SU-DHL-6 (cell line): ENCODE data around the gene PIGP.

Experiments
- CTCF ChIP-seq: fragments of 200-600 bp; sonication (generic); IDR thresholded peaks from one replicate; pipeline ENCODE4 v1.5.1; 2017; ENCODE audit warnings: antibody characterized with exemption, mild to moderate bottlenecking, low read length, moderate library complexity; ENCODE audit not compliant: insufficient read depth, poor library complexity, severe bottlenecking
- EZH2phosphoT487 ChIP-seq: fragments of 200-600 bp; sonication (generic), shearing (Covaris generic); conservative IDR thresholded peaks from 2 replicates; pipeline ENCODE4 v1.6.1; 2018; ENCODE audit warnings: mild to moderate bottlenecking, antibody characterized with exemption, low read length, moderate library complexity, mixed read lengths

- TF ChIP-seq CTCF, result no peak
- TF ChIP-seq EZH2phosphoT487, result no peak
Measured at GRCh38 chr21:37039411-37040075, 33.3 kb downstream of the PIGP start.
